HCT116 (cell line): ENCODE measurements around the gene ZDHHC9. TPM values are rescaled to one million over a fixed set of nuclear protein-coding genes. Genes with fewer than 3 reads are reported as not detected.

Source experiments
- ATAC-seq: fragments of 200-7000 bp; cut with Tn5 transposase; 2 replicates; pipeline ENCODE4 v1.9.1; 2020; ENCODE audit warnings: mild to moderate bottlenecking, moderate library complexity
- BruUV-seq: library from RNA; stranded (reverse); fragments of 400-500 nt; replicated peaks from 2 replicates; lab custom pipeline; 2021; lab: Mats Ljungman, UMichigan
- CTCF ChIA-PET: fragments of 300-600 bp; sonication (Branson Sonifier 250); formaldehyde crosslinking; loops from one replicate; lab custom pipeline; 2021; ENCODE audit warnings: antibody characterized with exemption; lab: Charles Lee
- POLR2A ChIA-PET: fragments of 300-600, 350-600 bp; sonication (Branson Sonifier 250); formaldehyde crosslinking; loops from one replicate; lab custom pipeline; 2021; ENCODE audit warnings: antibody characterized with exemption; lab: Charles Lee
- RAD21 ChIA-PET, 2 experiments: fragments of 300-600 bp; sonication (Branson Sonifier 250); formaldehyde crosslinking; loops; one replicate each; lab custom pipeline; 2023; ENCODE audit warnings: low total read pairs in 2 of 2; ENCODE audit not compliant: uncharacterized antibody in 2 of 2, unreplicated experiment in 2 of 2, low non-redundant PET in 1 of 2; lab: Charles Lee
- DNase-seq: peaks from one replicate; pipeline ENCODE4 v3.0.0-alpha.2; 2010; ENCODE audit warnings: low read depth, low spot score
- H2AFZ ChIP-seq: fragments of 200-600 bp; shearing (Covaris generic), sonication (generic); 2 replicates; pipeline ENCODE4 v1.6.1; 2017; ENCODE audit warnings: low read depth, mixed run types, mixed read lengths, antibody characterized with exemption, low read length; ENCODE audit not compliant: poor library complexity, severe bottlenecking
- H3K27ac ChIP-seq: 2 replicates; pipeline ENCODE4 v1.5.1; 2012; ENCODE audit warnings: low read depth, low read length
- H3K27me3 ChIP-seq: fragments of 200-600 bp; sonication (generic); 2 replicates; pipeline ENCODE4 v1.6.1; 2016; ENCODE audit warnings: mixed run types, low read length, mixed read lengths; ENCODE audit not compliant: insufficient read depth
- H3K36me3 ChIP-seq, 2 experiments: fragments of 200-500 bp in 1 of 2; fragments of 200-600 bp in 1 of 2; sonication (Bioruptor generic) in 1 of 2; sonication (generic) in 1 of 2; 2 replicates each; pipeline versions ENCODE4 v1.5.1 to v1.6.1; 2014 to 2016; ENCODE audit warnings: low read length in 2 of 2, inconsistent platforms in 1 of 2, mixed read lengths in 1 of 2, mixed run types in 1 of 2; ENCODE audit not compliant: insufficient read depth in 2 of 2, control insufficient read depth in 1 of 2
- H3K4me1 ChIP-seq, 2 experiments: fragments of 200-600 bp in 1 of 2; sonication (generic) in 1 of 2; 2 replicates each; pipeline versions ENCODE4 v1.5.1 to v1.6.1; 2012 to 2017; ENCODE audit warnings: low read length in 2 of 2, inconsistent platforms in 1 of 2, mild to moderate bottlenecking in 1 of 2, mixed read lengths in 1 of 2, mixed run types in 1 of 2, moderate library complexity in 1 of 2; ENCODE audit not compliant: insufficient read depth in 2 of 2, control insufficient read depth in 1 of 2
- H3K4me2 ChIP-seq: fragments of 200-600 bp; sonication (generic); 2 replicates; pipeline ENCODE4 v1.6.1; 2017; ENCODE audit warnings: mixed run types, low read length, mixed read lengths
- H3K4me3 ChIP-seq, 2 experiments: fragments of 200-600 bp in 1 of 2; sonication (generic) in 1 of 2; replicated peaks in 1 of 2; 2 replicates each; pipeline ENCODE4 v1.5.1; 2011 to 2016; ENCODE audit warnings: low read length in 2 of 2, control low read depth in 1 of 2, low read depth in 1 of 2, mild to moderate bottlenecking in 1 of 2, mixed read lengths in 1 of 2, mixed run types in 1 of 2
- H3K79me2 ChIP-seq: fragments of 200-600 bp; sonication (generic); 2 replicates; pipeline ENCODE4 v1.6.1; 2017; ENCODE audit warnings: mild to moderate bottlenecking, mixed run types, low read length, moderate library complexity, mixed read lengths; ENCODE audit not compliant: insufficient read depth
- H3K9ac ChIP-seq: fragments of 200-600 bp; sonication (generic); 2 replicates; pipeline ENCODE4 v1.6.1; 2016; ENCODE audit warnings: low read length, mixed read lengths
- H3K9me2 ChIP-seq: fragments of 200-600 bp; sonication (generic), shearing (Covaris generic); 2 replicates; pipeline ENCODE4 v1.6.1; 2017; ENCODE audit warnings: mixed run types, mild to moderate bottlenecking, moderate library complexity; ENCODE audit not compliant: insufficient read depth
- H3K9me3 ChIP-seq, 2 experiments: fragments of 200-500 bp in 1 of 2; fragments of 200-600 bp in 1 of 2; sonication (Bioruptor generic) in 1 of 2; sonication (generic) in 1 of 2; 2 replicates each; pipeline ENCODE4 v1.6.1; 2014 to 2017; ENCODE audit warnings: low read length in 2 of 2, mixed read lengths in 2 of 2, inconsistent platforms in 1 of 2, low read depth in 1 of 2, mild to moderate bottlenecking in 1 of 2, mixed run types in 1 of 2, moderate library complexity in 1 of 2; ENCODE audit not compliant: control insufficient read depth in 1 of 2, insufficient read depth in 1 of 2
- H4K20me1 ChIP-seq: fragments of 200-600 bp; sonication (generic), shearing (Covaris generic); 2 replicates; pipeline ENCODE4 v1.6.1; 2017; ENCODE audit warnings: mixed run types, mild to moderate bottlenecking, moderate library complexity; ENCODE audit not compliant: insufficient read depth
- CTCF ChIP-seq, 3 experiments: fragments of 200-600 bp in 1 of 3; sonication (generic) in 1 of 3; IDR thresholded peaks in 2 of 3; conservative IDR thresholded peaks in 1 of 3; 2 replicates each; pipeline ENCODE4 v1.5.1; 2012 to 2017; ENCODE audit warnings: low read depth in 2 of 3, low read length in 2 of 3, antibody characterized with exemption in 1 of 3, borderline replicate concordance in 1 of 3, control low read depth in 1 of 3, mild to moderate bottlenecking in 1 of 3, mixed read lengths in 1 of 3, mixed run types in 1 of 3, moderate library complexity in 1 of 3; ENCODE audit not compliant: insufficient read depth in 1 of 3
- EGR1 ChIP-seq: IDR thresholded peaks from 2 replicates; pipeline ENCODE4 v1.6.1; 2012; ENCODE audit warnings: low read depth
- ELF1 ChIP-seq: IDR thresholded peaks from 2 replicates; pipeline ENCODE4 v1.6.1; 2012; ENCODE audit warnings: low read depth, borderline replicate concordance
- EZH2 ChIP-seq: fragments of 200-600 bp; sonication (generic); IDR thresholded peaks from 2 replicates; pipeline ENCODE4 v1.6.1; 2017; ENCODE audit warnings: antibody characterized with exemption, mixed run types
- EZH2phosphoT487 ChIP-seq: fragments of 200-600 bp; IDR thresholded peaks from 2 replicates; pipeline ENCODE4 v1.6.1; 2018; ENCODE audit warnings: antibody characterized with exemption, borderline replicate concordance
- JUND ChIP-seq: IDR thresholded peaks from 2 replicates; pipeline ENCODE4 v1.6.1; 2012
- POLR2AphosphoS5 ChIP-seq: IDR thresholded peaks from 2 replicates; pipeline ENCODE4 v1.6.1; 2011; ENCODE audit warnings: mild to moderate bottlenecking, low read depth, low read length, moderate library complexity
- SP1 ChIP-seq: IDR thresholded peaks from 2 replicates; pipeline ENCODE4 v1.6.1; 2012; ENCODE audit warnings: low read depth
- SRF ChIP-seq: IDR thresholded peaks from 2 replicates; pipeline ENCODE4 v1.6.1; 2012; ENCODE audit warnings: low read depth
- YY1 ChIP-seq: IDR thresholded peaks from 2 replicates; pipeline ENCODE4 v1.6.1; 2011; ENCODE audit warnings: low read length, low read depth, moderate library complexity, mild to moderate bottlenecking; ENCODE audit not compliant: insufficient replicate concordance; ENCODE audit errors: extremely low read depth
- ZBTB33 ChIP-seq: IDR thresholded peaks from 2 replicates; pipeline ENCODE4 v1.6.1; 2011; ENCODE audit warnings: mild to moderate bottlenecking, low read length, moderate library complexity; ENCODE audit not compliant: insufficient replicate concordance; ENCODE audit errors: extremely low read depth
- ZFX ChIP-seq: fragments of 450-650 bp; IDR thresholded peaks from 2 replicates; pipeline ENCODE4 v1.6.1; 2017
- intact Hi-C: fragments of 100-400 bp; cut with micrococcal nuclease; formaldehyde crosslinking; loops from 2 replicates; pipeline ENCODE4 v1.10.0; 2022
- total RNA-seq: library from RNA; stranded (reverse); gene quantifications from one replicate; pipeline ENCODE4 v1.2.1, GENCODE V29; 2021; ENCODE audit not compliant: unreplicated experiment

The ZDHHC9 gene
- total RNA-seq, 1 experiment from 2014 or later: 18.9 TPM

GRCh38 chrX:129768186-129768585, 75.5 kb downstream of the ZDHHC9 start:
- ATAC-seq: no peak
- Histone ChIP-seq H3K4me1 (no peaks in the 10 kb centered on the region), H3K27ac (no peak overlapping the region), H3K4me3 (no peak overlapping the region), H3K4me2 (no peak overlapping the region), H3K9me3 (no peaks in the 10 kb centered on the region), H3K9me2 (no peaks in the 10 kb centered on the region), H3K27me3 (no peaks in the 10 kb centered on the region), H2AFZ (no peak overlapping the region), H3K9ac (no peak overlapping the region), H4K20me1 (no peaks in the 10 kb centered on the region), H3K79me2 (no peaks in the 10 kb centered on the region), H3K36me3 (no peaks in the 10 kb centered on the region)
- TF ChIP-seq EZH2 (no peak), YY1 (no peak), SP1 (no peak), POLR2AphosphoS5 (no peak), ZBTB33 (no peak), ZFX (no peak), CTCF (IDR thresholded peaks at IDR 0.05 in 2 of 3, conservative IDR thresholded peaks at IDR 0.05 in 1 of 3; ENCODE audit: borderline replicate concordance in 1 of 3, insufficient read depth in 1 of 3, low read depth in 2 of 3, low read length in 2 of 3) (no peak), ELF1 (no peak), JUND (no peak), EZH2phosphoT487 (no peak), EGR1 (no peak), SRF (no peak)
- intact Hi-C loops: no loop called here
- BruUV-seq: no TSS peak
- RAD21 ChIA-PET: no interaction called here
- no peak for DNase-seq
- CTCF ChIA-PET: no interaction called here
- POLR2A ChIA-PET: no interaction called here
